GM18873 (cell line): ENCODE results near the gene HS3ST4.

Experiments
- ATAC-seq: cut with Tn5 transposase; IDR thresholded peaks from one replicate; pipeline ENCODE4 v1.9.1; 2021; ENCODE audit warnings: mild to moderate bottlenecking, moderate library complexity, moderate number of reproducible peaks; ENCODE audit not compliant: unreplicated experiment, low FRiP score

Gene HS3ST4

DNA sequence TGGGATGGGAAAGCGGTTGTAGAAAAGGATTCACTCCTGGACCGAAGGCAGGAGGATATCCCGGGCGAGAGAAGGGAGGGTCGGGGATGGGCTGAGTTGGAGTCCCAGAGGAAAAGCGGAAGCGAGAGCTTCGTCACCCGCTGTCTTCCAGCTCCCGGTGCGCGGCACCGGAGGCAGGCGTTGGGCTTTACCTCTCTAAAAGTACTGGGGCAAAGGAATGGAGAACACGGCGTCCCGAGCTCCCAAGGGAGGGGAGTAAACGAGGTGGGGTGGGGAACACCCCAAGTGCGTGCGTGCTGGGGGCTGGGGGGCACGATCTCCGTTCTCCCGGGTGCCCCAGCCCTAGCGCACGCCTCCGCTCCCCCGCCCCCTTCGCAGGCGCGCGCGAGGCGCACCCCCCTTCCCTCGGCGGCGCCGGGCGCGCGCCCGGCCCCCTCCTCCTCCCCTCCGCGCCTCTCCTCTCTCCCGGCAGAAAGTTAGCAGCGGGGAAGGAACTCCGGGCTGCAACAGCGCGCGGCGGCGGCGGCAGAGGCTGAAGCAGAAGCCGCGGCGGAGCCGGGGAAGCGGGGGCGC is at the start of gene HS3ST4:
HS3ST4 (plus strand) TSS at position 441 of the 573 bp plus-strand sequence.
- ATAC-seq, result no peak

DNA sequence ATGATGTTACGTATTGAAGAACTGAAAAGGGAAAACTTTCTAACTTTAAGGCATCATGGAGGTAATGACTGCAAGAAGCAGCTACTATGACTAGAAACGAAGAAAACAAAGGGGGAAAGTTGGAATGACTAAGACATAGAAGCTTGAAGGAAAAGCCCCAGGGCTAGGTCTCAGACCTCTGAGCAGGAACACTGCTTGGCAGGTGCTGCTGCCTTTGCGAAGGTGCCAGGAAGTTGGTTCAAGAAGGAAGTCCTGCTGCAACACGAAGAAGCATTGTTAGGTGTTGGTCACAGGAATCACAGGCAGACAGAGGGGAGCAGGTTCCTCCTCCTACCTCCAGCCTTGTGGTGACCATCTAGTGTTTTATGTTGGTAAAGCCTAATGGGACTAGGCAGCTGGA is 48.1 kb upstream of the HS3ST4 start:
- no peak for ATAC-seq

DNA sequence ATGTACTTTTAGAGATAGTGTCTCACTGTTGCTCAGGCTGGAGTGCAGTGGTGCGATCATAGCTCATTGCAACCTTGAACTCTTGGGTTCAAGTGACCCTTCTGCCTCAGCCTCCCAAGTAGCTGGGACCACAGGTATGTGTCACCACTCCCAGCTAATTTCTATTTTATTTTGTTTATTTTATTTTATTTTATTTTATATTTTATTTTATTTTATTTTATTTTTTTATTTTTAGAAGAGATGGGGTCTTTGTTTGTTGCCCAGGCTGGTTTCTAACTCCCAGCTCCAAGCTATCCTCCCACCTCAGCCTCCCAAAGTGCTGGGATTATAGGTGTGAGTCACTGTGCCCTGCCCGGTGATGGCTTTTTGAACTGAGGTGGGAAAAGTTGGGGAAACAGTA is 35.1 kb upstream of the HS3ST4 start:
- no peak for ATAC-seq

DNA sequence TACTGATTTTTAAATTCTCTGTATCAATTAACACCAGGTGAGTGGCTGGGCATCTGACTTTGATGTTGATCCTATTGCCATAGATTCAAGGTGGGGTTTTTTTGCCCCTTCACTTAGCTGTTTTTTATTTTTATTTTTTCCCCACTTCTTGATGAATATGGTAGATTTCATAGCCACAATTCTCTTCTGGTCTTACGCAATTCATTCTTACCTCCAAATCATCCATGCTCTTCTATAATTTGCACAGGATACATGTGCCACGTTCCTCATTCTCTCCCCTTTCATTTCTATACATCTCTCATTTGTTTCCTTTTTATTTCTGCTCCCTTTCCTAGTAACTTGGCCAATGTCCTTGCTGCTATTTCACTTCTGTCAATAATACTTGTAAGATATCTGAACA is 14.9 kb upstream of the HS3ST4 start:
- ATAC-seq, result no peak

DNA sequence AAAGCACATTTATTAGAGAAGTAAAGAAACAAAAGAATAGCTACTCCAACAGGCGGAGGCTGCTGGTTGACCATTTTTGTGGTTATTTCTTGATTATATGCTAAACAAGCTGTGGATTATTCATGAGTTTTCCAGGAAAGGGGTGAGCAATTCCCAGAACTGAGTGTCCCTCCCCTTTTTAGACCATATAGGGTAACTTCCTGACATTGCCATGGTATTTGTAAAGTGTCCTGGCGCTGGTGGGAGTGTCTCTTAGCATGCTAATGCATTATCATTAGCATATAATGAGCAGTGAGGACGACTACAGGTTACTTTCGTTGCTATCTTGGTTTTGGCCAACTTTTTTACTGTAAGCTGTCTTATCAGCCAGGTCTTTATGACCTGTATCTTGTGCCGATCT is 12.2 kb upstream of the HS3ST4 start:
- ATAC-seq, result no peak

DNA sequence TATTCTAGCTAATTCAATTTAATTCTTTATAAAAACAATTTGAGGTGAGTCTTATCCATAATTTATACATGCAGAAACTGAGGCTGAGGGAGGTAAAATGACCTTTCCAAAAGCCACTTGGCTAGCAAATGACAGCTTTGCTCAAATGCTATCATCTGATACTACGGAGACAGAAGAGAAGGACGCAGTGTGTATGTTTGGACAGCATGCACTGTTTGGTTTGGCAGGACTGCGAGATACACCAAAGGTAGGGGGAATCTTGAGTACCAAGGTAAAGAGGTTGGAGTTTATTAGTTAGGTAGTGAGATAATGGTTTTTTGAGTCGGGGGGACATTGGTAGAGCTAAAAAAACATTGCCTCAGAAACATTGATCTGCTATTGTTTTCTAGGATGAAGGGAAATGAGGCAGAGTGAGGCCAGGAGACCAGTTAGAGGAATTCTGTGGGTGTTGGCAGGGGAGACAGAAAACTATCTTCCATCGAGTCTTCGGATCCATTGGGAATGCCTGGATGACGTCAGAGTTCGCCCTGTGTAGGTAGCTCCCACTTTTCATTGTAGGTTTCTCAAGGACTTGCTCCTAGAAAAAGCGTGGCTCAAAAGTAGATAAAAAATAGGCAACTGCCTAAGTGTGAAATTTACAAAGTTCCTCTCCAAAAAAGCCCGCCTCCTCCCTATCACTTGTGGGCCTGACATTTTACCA is 2.5 kb upstream of the HS3ST4 start:
- ATAC-seq, result no peak

DNA sequence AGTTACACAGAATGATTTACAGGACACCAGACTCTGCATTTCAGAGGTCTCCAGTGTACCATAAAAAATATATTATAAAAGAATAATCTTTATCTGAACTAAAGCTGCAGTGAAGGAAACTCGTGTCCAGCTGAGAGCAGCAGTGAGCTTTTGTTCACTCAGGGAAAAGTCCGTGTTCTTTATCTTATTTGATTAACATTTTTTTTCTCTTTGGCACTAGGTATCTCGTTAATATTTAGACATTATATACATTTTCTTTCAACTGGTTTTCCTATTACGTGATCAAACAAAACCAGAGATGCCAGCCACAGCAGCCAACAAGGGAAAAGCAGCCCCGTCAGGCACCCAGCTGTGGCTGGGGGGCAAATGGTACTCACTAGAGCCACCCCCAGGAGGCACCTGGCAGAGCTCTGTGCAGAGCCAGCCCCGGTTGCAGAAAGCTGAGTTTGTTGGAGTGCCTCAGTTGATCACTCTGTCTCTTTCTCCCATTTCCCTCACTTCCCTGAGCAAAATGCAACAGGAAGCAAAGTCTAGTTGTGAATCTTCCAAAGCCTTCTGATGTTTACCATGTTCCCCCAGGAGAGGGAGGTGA is 1.1 kb upstream of the HS3ST4 start:
- no peak for ATAC-seq

DNA sequence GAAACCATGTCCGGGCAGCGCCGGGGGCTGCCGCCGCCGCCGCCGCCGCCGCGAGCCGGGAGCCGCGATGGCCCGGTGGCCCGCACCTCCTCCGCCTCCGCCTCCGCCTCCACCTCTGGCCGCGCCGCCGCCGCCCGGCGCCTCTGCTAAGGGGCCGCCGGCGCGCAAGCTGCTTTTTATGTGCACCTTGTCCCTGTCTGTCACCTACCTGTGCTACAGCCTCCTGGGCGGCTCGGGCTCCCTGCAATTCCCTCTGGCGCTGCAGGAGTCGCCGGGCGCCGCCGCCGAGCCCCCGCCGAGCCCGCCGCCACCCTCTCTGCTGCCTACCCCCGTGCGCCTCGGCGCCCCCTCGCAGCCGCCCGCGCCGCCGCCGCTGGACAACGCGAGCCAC is 587 bp downstream of the HS3ST4 start:
- no peak for ATAC-seq

DNA sequence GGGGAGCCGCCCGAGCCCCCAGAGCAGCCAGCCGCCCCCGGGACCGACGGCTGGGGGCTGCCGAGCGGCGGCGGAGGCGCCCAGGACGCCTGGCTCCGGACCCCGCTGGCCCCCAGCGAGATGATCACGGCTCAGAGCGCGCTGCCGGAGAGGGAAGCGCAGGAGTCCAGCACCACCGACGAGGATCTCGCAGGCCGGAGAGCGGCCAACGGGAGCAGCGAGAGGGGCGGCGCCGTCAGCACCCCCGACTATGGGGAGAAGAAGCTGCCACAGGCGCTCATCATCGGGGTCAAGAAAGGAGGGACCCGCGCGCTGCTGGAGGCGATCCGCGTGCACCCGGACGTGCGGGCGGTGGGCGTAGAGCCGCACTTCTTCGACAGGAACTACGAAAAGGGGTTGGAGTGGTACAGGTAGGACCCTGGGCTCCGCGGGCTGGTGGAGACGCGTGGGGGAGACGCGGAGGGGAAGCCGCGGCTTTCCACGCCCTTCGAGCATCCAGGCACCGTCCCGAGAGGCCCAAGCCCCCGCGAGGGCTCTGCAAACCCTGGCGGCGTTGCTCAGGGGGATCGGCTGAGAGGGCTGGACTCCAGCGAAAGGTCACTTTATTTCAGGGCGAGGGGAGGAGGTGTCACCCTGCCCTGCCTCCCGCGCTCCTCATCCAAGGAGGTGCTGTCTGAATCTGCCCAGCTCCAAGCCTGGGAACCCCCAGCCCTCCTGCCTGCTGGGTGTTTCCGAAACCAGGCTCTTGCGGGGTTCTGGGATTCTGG is 1.2 kb downstream of the HS3ST4 start:
- no peak for ATAC-seq

DNA sequence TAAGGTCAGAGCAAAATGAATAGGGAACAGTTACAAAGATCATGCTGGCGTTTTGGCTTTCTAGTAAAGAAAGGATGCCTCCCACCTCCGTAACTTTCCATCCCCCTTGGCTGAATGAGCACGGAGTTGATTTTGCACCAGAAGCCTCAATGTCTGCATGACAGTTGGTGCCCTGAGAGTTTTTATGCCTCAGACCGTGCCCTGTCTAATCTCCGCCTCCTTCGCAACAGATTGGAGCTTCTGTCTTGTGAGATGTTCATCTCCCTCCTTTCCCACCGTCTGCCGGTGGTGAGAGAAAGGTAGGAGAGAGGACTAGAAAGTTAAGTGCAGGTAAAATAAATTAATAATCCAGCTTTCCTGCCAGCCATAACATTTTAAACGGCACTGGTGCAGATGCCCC is 1.9 kb downstream of the HS3ST4 start:
- ATAC-seq, result no peak

DNA sequence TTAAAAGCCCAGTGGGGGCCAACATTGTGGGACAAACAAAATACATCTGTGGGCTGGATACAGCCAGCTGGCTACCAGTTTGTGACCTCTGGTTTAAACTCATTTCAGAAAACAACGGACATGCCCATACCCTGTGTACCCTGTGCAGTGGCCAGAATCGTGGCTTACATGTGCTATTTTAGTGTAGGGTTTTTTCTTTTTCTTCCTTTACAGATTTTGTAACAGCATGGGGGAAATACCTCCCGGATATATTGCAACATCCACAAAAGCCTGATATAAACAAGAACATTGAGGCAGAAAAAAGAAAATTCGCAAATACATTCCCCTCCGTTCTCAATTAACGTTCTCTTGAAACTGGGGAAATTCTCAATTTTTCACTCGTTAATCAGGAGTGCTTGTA is 7.3 kb downstream of the HS3ST4 start:
- no peak for ATAC-seq

DNA sequence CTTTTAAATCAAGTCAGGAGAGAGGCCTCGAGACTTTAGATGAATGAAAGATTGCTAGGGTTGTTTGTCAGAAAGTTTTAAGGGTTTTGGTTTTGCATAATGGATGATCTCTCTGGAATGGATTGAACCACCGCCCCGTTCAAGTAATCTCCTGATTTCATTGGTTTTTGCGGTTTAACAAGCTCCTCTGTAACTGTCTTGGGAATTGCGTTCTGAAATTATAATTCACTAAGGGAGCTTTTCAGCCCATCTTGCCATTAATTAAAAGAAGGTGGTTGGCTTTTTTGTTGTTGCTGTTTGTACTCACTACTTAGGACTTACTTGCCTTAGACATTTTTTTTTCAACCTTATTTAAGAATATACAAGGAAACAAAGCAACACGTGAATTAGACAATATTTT is 8.8 kb downstream of the HS3ST4 start:
- no peak for ATAC-seq

DNA sequence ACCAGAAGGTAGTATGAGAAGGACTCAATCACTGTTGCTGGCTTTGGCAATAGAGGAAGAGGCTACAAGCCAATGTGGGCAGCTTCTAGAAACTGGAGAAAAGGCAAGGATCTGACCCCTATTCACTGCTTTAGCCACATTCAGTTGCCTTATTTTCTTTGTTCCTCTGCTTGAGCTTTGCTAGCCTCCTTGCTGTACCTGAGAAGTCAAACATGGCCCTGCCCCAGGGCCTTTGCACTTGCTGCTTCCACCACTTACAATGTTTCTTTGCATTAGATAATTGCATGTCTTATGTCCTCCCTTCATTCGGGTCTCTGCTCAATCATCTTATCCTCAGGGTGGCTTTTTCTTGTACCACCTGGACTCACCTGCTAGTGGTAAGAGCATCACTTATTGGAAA is 15.8 kb downstream of the HS3ST4 start:
- ATAC-seq, result no peak

DNA sequence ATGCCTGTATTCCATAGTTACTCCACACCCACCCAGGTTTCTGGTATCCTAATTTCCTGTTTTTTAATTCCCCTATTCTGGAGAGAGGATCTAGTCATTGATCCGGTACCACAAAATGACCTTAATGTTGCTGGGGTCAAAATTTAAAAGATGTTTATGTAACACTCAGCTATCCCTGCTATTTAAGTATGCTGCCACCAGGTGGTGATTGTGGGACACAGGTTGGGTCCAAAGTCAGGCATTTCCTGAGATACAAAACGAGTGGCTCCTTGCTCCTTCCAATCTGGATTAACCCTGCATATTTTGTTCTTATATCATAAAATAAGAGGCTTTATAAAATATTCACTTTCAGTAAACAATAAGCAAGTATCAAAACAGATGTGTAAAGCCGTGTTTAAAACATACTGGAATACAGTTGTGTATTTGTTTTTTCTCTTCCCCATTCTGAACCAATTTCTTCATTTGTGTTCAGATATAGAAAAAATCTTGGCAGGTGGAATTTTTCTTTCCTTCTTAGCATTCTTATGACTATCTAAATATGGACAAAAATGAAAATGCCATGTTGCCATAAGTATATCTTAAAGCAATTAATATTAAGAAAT is 16.3 kb downstream of the HS3ST4 start:
- no peak for ATAC-seq

DNA sequence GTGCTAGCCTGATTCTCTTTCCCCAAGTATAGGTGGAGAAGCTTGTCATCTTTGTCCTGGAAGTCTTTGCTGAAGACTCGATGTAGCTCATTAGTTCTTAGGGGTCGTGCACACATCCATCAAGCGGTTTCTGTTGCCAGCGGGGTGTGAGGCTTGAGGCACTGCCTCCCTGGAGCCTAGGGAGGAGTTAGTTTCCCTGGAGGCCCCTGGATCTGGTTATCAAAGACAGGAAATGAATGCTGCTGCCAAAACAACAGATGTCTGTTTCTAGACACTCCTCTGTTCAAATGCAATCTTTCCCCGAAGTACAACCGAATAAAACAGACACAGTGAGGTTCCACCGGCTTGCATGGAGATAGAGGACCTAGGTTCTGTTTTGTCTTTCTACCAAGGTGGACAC is 17.5 kb downstream of the HS3ST4 start:
- ATAC-seq, result no peak

DNA sequence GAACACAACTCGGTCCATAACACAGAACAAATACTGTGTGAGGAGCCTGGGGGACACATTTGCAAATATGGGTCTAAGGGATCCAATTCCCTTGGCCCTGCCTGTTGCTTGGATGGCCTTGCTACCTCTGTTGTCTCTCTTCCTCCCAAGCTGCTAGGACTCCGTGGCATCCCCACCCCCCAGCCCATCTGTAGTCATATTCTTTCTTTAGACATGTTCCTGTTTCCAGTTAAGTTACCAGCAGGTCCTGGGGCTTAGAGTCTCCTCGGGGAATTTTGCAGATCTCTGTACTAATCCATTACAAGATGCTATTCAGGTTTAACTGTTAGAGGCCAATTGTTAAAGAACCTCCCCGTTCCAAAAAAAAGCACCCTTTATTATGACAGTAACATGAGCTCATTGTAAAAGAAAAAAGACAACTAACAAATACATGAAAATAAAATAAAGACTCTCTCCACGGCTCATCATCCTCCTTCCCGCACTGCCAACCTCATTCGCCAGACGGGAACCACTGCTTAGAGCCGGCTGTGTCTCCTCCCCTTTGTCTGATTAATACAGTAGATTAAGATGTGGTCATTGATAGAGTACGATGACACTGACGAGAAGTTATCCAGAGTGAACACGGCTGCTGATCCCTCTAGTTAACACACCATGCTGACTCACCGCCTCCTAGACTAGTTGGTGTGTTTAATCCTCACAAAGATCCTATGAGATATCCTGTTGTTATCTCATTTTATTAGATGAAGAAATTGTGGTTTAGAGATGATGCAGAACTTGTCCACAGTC is 22.2 kb downstream of the HS3ST4 start:
- ATAC-seq, result no peak

DNA sequence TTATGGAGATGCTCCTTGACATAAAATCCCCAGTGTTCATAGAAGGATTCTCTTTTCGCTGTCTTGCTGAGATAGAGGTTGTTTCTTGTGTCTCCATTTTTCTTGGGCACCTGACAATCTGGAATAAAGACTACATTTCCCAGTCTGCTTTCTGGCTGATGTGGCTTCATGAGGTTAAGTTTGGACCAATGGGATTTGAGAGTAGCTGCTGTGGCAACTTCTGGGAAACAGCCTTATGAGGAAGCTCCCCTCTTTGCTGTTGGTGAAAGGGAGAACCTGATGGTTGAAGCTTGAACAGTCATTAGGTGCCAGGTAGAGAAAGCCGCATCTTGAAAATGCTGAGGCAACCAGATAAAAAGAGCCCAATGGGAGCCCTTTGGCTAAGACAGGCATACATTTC is 24.4 kb downstream of the HS3ST4 start:
- no peak for ATAC-seq

DNA sequence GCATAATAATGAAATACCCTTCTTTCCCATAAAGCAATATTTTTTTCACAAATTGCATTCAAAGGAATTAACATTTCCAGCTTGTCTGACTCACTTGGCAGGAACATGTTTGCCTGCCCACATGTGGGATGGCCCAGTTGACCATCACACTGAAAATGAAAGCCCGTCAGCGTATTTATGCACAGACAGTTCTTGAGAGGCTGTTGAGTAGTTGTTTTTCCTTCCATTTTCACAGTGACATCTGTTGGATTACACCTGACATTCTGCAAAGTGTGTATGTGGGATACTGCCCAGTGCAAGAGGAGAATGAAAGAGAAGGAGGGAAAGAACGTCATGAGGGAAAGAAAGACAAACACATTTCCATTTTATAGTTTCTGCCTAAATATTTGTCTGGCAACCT is 29.7 kb downstream of the HS3ST4 start:
- ATAC-seq, result no peak

DNA sequence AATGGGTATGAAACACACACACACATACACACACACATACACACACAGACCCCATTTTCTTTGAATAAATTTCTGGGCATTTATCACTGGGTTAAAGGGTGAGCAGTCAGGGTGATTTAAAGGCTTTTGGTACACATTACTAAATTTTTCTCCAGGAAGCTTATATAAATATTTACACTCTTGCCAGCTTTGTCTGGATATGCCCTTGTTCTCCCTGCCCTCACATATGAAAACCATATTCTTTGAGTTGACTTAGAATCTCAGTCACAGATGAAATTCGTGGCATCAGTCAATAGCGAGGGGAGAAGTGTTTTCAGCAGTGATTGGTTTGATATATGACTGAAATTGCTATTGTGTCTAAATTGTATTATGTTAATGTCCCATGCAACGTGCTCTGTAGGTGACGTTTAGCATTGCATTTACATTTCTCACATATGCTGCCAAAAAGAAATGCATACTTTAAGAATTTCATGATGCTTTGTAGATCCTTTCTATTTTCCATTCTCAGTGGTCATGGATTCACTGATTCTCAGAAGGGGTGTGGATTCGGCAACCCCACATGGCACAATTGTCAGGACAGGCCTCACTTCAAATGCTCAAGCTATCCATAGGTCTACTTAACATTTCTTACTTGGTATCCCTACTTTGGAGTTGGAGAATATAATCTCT is 34.8 kb downstream of the HS3ST4 start:
- ATAC-seq, result no peak
